Activated CD4-positive, alpha-beta memory T cell treated with anti-CD3 and anti-CD28 coated beads for 36 hours (primary cell): ENCODE results near the gene LIMD2. TPM values are rescaled to one million over a fixed set of nuclear protein-coding genes. Genes with fewer than 3 reads are reported as not detected.

ENCODE experiments used
- CTCF ChIA-PET: fragments of 350-600 bp; sonication (Branson Sonifier 250); formaldehyde crosslinking; loops from one replicate; lab custom pipeline; 2021; ENCODE audit warnings: antibody characterized with exemption, inconsistent platforms; lab: Charles Lee
- POLR2A ChIA-PET: fragments of 350-600 bp; sonication (Branson Sonifier 250); formaldehyde crosslinking; loops from one replicate; lab custom pipeline; 2021; ENCODE audit warnings: antibody characterized with exemption; lab: Charles Lee
- DNase-seq: peaks from one replicate; pipeline ENCODE4 v3.0.0-alpha.2; 2020
- H3K27ac Mint-ChIP-seq: one replicate; pipeline ENCODE4 v1.8.0; 2021; ENCODE audit warnings: mixed read lengths
- H3K27me3 Mint-ChIP-seq: one replicate; pipeline ENCODE4 v1.8.0; 2021; ENCODE audit warnings: mixed read lengths
- H3K36me3 Mint-ChIP-seq: one replicate; pipeline ENCODE4 v1.8.0; 2021; ENCODE audit warnings: mixed read lengths
- H3K4me1 Mint-ChIP-seq: one replicate; pipeline ENCODE4 v1.8.0; 2021; ENCODE audit warnings: low read depth, mixed read lengths
- H3K4me3 Mint-ChIP-seq: one replicate; pipeline ENCODE4 v1.8.0; 2021; ENCODE audit warnings: mild to moderate bottlenecking, mixed read lengths
- H3K9me3 Mint-ChIP-seq: one replicate; pipeline ENCODE4 v1.8.0; 2021; ENCODE audit warnings: mixed read lengths
- intact Hi-C: fragments of 100-400 bp; cut with micrococcal nuclease; formaldehyde crosslinking; loops from one replicate; pipeline ENCODE4 v1.15.1; 2023
- total RNA-seq, 2 experiments: library from RNA; stranded (reverse); gene quantifications; one replicate each; pipeline ENCODE4 v1.2.3, GENCODE V29; 2021

LIMD2 gene
- total RNA-seq, 2 experiments from 2014 or later: 146 to 150 TPM

- CTCF ChIA-PET: interaction anchor here (0.9 to 3.6 kb wide), 10 partner anchors 8 to 284 kb away, joined by 3 to 27 read pairs (median 7); no protein-coding TSS in a partner anchor
- intact Hi-C loops: no loop called here
- no peak overlapping the region for H3K4me3 Mint-ChIP-seq
- POLR2A ChIA-PET: no interaction called here
- H3K27me3 Mint-ChIP-seq: no peaks in the 10 kb centered on the region
- no peak for DNase-seq
- peak overlapping the region; percentile 49 for H3K27ac Mint-ChIP-seq
- peaks cover 54% of the 10 kb centered on the region for H3K4me1 Mint-ChIP-seq
- peaks cover 38% of the 10 kb centered on the region for H3K36me3 Mint-ChIP-seq
- no peaks in the 10 kb centered on the region for H3K9me3 Mint-ChIP-seq
These were observed 9.2 kb upstream of the LIMD2 start for GRCh38 chr17:63709110-63709509.

DNA sequence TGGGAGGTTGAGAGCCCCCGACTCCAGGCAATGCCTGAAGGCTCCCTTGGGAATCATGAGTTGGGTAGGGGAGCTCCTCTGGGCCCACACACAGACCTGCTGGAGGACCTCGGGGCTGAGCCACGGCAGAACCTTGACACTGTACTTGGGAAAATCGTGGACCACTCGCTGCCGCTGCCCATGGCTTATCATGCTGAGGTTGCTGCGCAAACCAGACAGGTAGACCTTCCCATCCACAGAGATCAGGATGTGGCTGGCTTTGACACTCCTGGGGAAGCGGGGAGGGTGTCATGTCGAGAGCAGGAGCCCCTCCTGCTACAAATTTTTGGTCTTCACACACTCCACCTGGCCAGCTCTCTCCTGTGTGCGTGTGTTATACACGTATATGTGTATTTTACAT lies 7.2 kb upstream of the LIMD2 start:
- no peaks in the 10 kb centered on the region for H3K27me3 Mint-ChIP-seq
- H3K4me3 Mint-ChIP-seq: no peak overlapping the region
- CTCF ChIA-PET: no interaction called here
- no peaks in the 10 kb centered on the region for H3K9me3 Mint-ChIP-seq
- peak overlapping the region; percentile 88 for H3K27ac Mint-ChIP-seq
- H3K4me1 Mint-ChIP-seq: peaks cover 74% of the 10 kb centered on the region
- POLR2A ChIA-PET: interaction anchor here (1.0 to 1.5 kb wide), 3 partner anchors 10 to 68 kb away, joined by 3 to 4 read pairs (median 3); partner anchors contain the start of gene DDX42
- intact Hi-C loops: no loop called here
- H3K36me3 Mint-ChIP-seq: peaks cover 50% of the 10 kb centered on the region
- no peak for DNase-seq

GRCh38 chr17:63706336-63707082 lies 6.6 kb upstream of the LIMD2 start:
- Mint-ChIP-seq H3K27me3 (no peaks in the 10 kb centered on the region), H3K9me3 (no peaks in the 10 kb centered on the region), H3K4me1 (peaks cover 79% of the 10 kb centered on the region), H3K36me3 (peaks cover 45% of the 10 kb centered on the region), H3K4me3 (no peak overlapping the region), H3K27ac (peak overlapping the region; percentile 88)
- POLR2A ChIA-PET: interaction anchor here (1.0 to 1.5 kb wide), 4 partner anchors 9 to 68 kb away, joined by 3 to 4 read pairs (median 3); partner anchors contain the start of gene DDX42
- no peak for DNase-seq
- CTCF ChIA-PET: interaction anchor here (1.0 kb wide), 1 partner anchor 9 kb away, joined by 4 read pairs; no protein-coding TSS in a partner anchor
- intact Hi-C loops: no loop called here

GRCh38 chr17:63705657-63706056 lies 5.7 kb upstream of the LIMD2 start:
- Mint-ChIP-seq H3K36me3 (peaks cover 45% of the 10 kb centered on the region), H3K4me3 (no peak overlapping the region), H3K27ac (peak overlapping the region; percentile 88), H3K27me3 (no peaks in the 10 kb centered on the region), H3K4me1 (peaks cover 84% of the 10 kb centered on the region), H3K9me3 (no peaks in the 10 kb centered on the region)
- ChIA-PET POLR2A (interaction anchor here (1.3 to 1.5 kb wide), 2 partner anchors 29 to 69 kb away, joined by 3 to 4 read pairs; partner anchors contain the start of gene DDX42), CTCF (interaction anchor here (1.0 to 1.1 kb wide), 2 partner anchors 8 to 280 kb away, joined by 3 to 4 read pairs; no protein-coding TSS in a partner anchor)
- intact Hi-C loops: no loop called here
- DNase-seq: no peak

DNA sequence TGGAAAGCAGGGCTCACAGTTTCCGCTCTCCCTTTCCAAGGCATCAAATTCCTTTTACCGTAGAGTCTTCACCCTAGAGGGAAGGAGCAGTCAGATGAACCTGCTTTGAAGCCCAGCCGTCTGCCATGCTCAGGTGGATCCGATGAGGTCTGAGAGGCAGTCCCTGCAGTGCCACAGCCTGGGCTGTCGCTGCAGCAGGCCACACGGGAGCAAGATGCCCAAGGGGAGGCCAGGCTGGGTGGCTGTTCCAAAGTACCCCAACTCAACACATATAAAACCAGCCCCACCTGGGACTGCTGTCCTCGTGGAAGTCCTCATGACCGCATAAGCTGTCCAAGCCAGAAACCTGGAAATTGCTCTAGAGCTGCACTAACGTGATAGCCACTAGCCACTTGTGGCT lies 4.9 kb upstream of the LIMD2 start:
- intact Hi-C loops: no loop called here
- H3K4me1 Mint-ChIP-seq: peaks cover 78% of the 10 kb centered on the region
- no peak overlapping the region for H3K27ac Mint-ChIP-seq
- ChIA-PET POLR2A (interaction anchor here (0.6 to 1.3 kb wide), 2 partner anchors 30 to 159 kb away, joined by 3 read pairs; no protein-coding TSS in a partner anchor), CTCF (interaction anchor here (1.1 kb wide), 1 partner anchor 279 kb away, joined by 3 read pairs; no protein-coding TSS in a partner anchor)
- H3K27me3 Mint-ChIP-seq: no peaks in the 10 kb centered on the region
- H3K4me3 Mint-ChIP-seq: no peak overlapping the region
- peaks cover 37% of the 10 kb centered on the region for H3K36me3 Mint-ChIP-seq
- DNase-seq: no peak
- no peaks in the 10 kb centered on the region for H3K9me3 Mint-ChIP-seq

DNA sequence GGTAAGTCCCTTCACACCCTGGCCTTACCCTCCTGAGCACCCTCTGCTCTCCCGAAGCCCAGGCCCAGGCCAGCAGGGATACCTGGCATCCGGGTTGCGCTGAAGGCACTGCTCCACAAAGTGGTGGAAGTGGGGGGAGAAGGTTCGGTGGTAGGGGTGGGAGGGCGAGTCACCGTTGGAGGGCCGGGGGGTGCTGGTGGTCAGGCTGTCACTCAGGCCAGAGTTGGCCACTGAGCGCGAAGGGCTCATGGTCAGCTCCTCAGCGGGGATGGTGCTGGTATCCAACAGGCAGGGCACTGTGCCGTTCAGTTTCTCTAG lies 4.3 kb upstream of the LIMD2 start:
- Mint-ChIP-seq H3K27me3 (no peaks in the 10 kb centered on the region), H3K9me3 (no peaks in the 10 kb centered on the region), H3K4me1 (peaks cover 72% of the 10 kb centered on the region), H3K27ac (peak overlapping the region; percentile 93), H3K4me3 (no peak overlapping the region), H3K36me3 (peaks cover 32% of the 10 kb centered on the region)
- DNase-seq: no peak
- POLR2A ChIA-PET: interaction anchor here (1.2 kb wide), 1 partner anchor 264 kb away, joined by 5 read pairs; no protein-coding TSS in a partner anchor
- CTCF ChIA-PET: no interaction called here
- intact Hi-C loops: no loop called here

DNA sequence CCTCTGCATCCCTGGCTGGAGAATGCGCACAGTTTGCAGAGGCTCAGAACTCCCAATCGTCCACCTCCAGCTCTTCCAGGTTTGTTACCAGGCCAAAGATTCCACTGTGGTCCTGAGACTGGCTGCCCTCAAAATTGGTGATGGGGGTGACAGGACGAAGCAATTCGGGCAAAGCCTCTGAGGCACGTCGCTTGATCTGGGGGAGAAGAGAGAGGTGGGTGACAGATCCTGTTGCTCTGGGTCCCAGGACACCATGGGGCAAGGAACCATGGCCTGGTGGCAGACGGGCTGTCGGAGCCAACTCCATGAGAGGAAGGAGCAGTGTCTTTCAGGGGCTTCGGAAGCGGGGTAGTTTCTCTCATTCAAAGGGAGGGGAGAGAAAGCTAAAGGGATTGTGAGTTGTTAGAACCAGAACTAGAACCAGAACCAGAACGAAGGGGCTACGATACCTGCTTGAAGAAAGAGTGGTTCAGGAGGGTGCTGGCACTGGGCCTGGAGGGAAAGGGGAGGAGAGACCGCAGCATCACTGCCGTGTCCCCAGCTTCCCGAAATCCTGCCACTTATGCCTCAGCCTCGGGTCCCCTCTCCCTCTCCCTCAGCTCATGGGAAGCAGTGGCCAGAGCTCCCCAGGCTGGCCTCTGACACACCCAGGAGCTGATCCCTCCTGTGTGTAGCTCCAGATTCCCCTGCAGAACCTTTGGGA lies 3.8 kb upstream of the LIMD2 start:
- Mint-ChIP-seq H3K27me3 (no peaks in the 10 kb centered on the region), H3K27ac (peak overlapping the region; percentile 93), H3K36me3 (peaks cover 28% of the 10 kb centered on the region), H3K9me3 (no peaks in the 10 kb centered on the region), H3K4me1 (peaks cover 67% of the 10 kb centered on the region), H3K4me3 (no peak overlapping the region)
- CTCF ChIA-PET: interaction anchor here (0.7 to 1.6 kb wide), 3 partner anchors 9 to 84 kb away, joined by 3 read pairs; no protein-coding TSS in a partner anchor
- POLR2A ChIA-PET: interaction anchor here (1.2 to 3.6 kb wide), 3 partner anchors 39 to 264 kb away, joined by 5 to 19 read pairs (median 12); partner anchors contain the start of genes CCDC47, DDX42 and STRADA
- intact Hi-C loops: no loop called here
- DNase-seq: no peak

- no peaks in the 10 kb centered on the region for H3K9me3 Mint-ChIP-seq
- peak overlapping the region; percentile 93 for H3K27ac Mint-ChIP-seq
- CTCF ChIA-PET: interaction anchor here (0.7 to 2.7 kb wide), 7 partner anchors 8 to 277 kb away, joined by 3 to 11 read pairs (median 3); no protein-coding TSS in a partner anchor
- intact Hi-C loops: no loop called here
- peaks cover 30% of the 10 kb centered on the region for H3K36me3 Mint-ChIP-seq
- POLR2A ChIA-PET: interaction anchor here (1.2 to 3.6 kb wide), 3 partner anchors 39 to 263 kb away, joined by 5 to 19 read pairs (median 12); partner anchors contain the start of genes CCDC47, DDX42 and STRADA
- peak overlapping the region; percentile 81 for H3K4me3 Mint-ChIP-seq
- peaks cover 61% of the 10 kb centered on the region for H3K4me1 Mint-ChIP-seq
- no peak for DNase-seq
- H3K27me3 Mint-ChIP-seq: no peaks in the 10 kb centered on the region
These were observed 3.1 kb upstream of the LIMD2 start for GRCh38 chr17:63703029-63703428.

DNA sequence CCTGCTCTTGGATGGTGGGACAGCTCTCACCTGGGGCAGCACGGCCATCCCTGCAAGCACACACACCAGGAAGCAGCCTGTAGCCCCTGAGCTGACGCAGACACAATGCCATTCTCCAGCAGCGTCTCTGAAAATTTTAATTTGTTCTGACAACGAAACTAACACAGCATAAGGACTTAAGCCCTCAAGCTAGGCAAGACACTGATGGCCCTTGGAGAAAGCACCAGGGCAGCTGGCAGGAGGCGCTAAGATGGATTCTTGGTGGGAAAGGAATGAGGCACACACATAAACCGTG lies 2.7 kb upstream of the LIMD2 start:
- no peak for DNase-seq
- intact Hi-C loops: loop anchor here (1.0 kb wide), 2 partner anchors 39 to 80 kb away; partner anchors contain the start of genes MAP3K3 and STRADA
- ChIA-PET CTCF (interaction anchor here (0.8 to 2.7 kb wide), 6 partner anchors 8 to 277 kb away, joined by 3 to 11 read pairs (median 3); no protein-coding TSS in a partner anchor), POLR2A (interaction anchor here (2.8 to 3.6 kb wide), 2 partner anchors 40 to 71 kb away, joined by 12 to 19 read pairs; partner anchors contain the start of genes CCDC47, DDX42 and STRADA)
- peak overlapping the region; percentile 93 for H3K27ac Mint-ChIP-seq
- peaks cover 33% of the 10 kb centered on the region for H3K36me3 Mint-ChIP-seq
- no peaks in the 10 kb centered on the region for H3K9me3 Mint-ChIP-seq
- peaks cover 64% of the 10 kb centered on the region for H3K4me1 Mint-ChIP-seq
- H3K27me3 Mint-ChIP-seq: no peaks in the 10 kb centered on the region
- peak overlapping the region; percentile 81 for H3K4me3 Mint-ChIP-seq

- Mint-ChIP-seq H3K36me3 (peaks cover 34% of the 10 kb centered on the region), H3K27ac (peak overlapping the region; percentile 93), H3K9me3 (no peaks in the 10 kb centered on the region), H3K4me1 (peaks cover 66% of the 10 kb centered on the region), H3K27me3 (no peaks in the 10 kb centered on the region), H3K4me3 (peak overlapping the region; percentile 81)
- CTCF ChIA-PET: interaction anchor here (0.8 to 2.7 kb wide), 7 partner anchors 8 to 276 kb away, joined by 3 to 11 read pairs (median 3); no protein-coding TSS in a partner anchor
- peak; percentile 88 for DNase-seq
- intact Hi-C loops: loop anchor here (1.0 kb wide), 3 partner anchors 39 to 80 kb away; partner anchors contain the start of genes CCDC47, MAP3K3 and STRADA
- POLR2A ChIA-PET: interaction anchor here (0.9 to 3.6 kb wide), 6 partner anchors 15 to 80 kb away, joined by 3 to 19 read pairs (median 6); partner anchors contain the start of genes CCDC47, DDX42, MAP3K3 and STRADA
These were observed 2.2 kb upstream of the LIMD2 start for GRCh38 chr17:63701868-63702720.
